HepG2 (cell line): ENCODE measurements around the gene GNAZ. TPM values are rescaled to one million over a fixed set of nuclear protein-coding genes. Genes with fewer than 3 reads are reported as not detected.

ENCODE experiments used
- ATAC-seq: fragments of 200-7000 bp; cut with Tn5 transposase; 3 replicates; pipeline ENCODE4 v1.9.1; 2020; ENCODE audit warnings: mild to moderate bottlenecking, moderate library complexity
- BruUV-seq: library from RNA; stranded (reverse); fragments of 400-500 nt; replicated peaks from 2 replicates; lab custom pipeline; 2021; lab: Mats Ljungman, UMichigan
- CTCF ChIA-PET: fragments of 300-600 bp; formaldehyde crosslinking; extraction: SDS; loops from one replicate; lab custom pipeline; 2021; ENCODE audit warnings: low total read pairs, inconsistent platforms, low intra/inter-chr PET ratio; lab: Yijun Ruan, JAX
- POLR2A ChIA-PET: fragments of 350-600 bp; sonication (Branson Sonifier 250); formaldehyde crosslinking; loops from one replicate; lab custom pipeline; 2020; ENCODE audit warnings: antibody characterized with exemption, inconsistent platforms; lab: Yijun Ruan, JAX
- DNase-seq: peaks from one replicate; pipeline ENCODE4 v3.0.0-alpha.2; 2015; ENCODE audit warnings: low spot score
- FAIRE-seq: peaks from 3 replicates; lab custom pipeline; 2011; peaks lifted over from hg19 to GRCh38; lab: Jason Lieb, UNC
- H2AFZ ChIP-seq: one replicate; pipeline ENCODE4 v1.6.1; 2011; ENCODE audit warnings: low read length, inconsistent platforms
- H3K27ac ChIP-seq: fragments of 300-600 bp; 3 replicates; pipeline ENCODE4 v1.8.0; 2011; ENCODE audit warnings: mixed run types, mild to moderate bottlenecking, mixed read lengths, low read length, inconsistent platforms; ENCODE audit not compliant: insufficient read depth; ENCODE audit errors: extremely low read length
- H3K27me3 ChIP-seq, 2 experiments: fragments of 200-600 bp in 1 of 2; 2 replicates in 1 of 2; 3 replicates in 1 of 2; pipeline versions ENCODE4 v1.6.0 to v1.8.0; 2011; ENCODE audit warnings: low read length in 2 of 2, mild to moderate bottlenecking in 2 of 2, moderate library complexity in 2 of 2, inconsistent platforms in 1 of 2; ENCODE audit not compliant: insufficient read depth in 2 of 2, control insufficient read depth in 1 of 2
- H3K36me3 ChIP-seq, 2 experiments: fragments of 200-600 bp in 1 of 2; replicated peaks in 1 of 2; 2 replicates in 1 of 2; 3 replicates in 1 of 2; pipeline versions ENCODE4 v1.5.1 to v1.8.0; 2011; ENCODE audit warnings: low read length in 2 of 2, inconsistent platforms in 1 of 2; ENCODE audit not compliant: insufficient read depth in 2 of 2, control insufficient read depth in 1 of 2
- H3K4me1 ChIP-seq: 2 replicates; pipeline ENCODE4 v1.5.1; 2012; ENCODE audit warnings: low read length, inconsistent platforms; ENCODE audit not compliant: insufficient read depth
- H3K4me2 ChIP-seq: 2 replicates; pipeline ENCODE4 v1.6.0; 2011; ENCODE audit warnings: low read depth, low read length, inconsistent platforms
- H3K4me3 ChIP-seq, 3 experiments: fragments of 200-600 bp in 1 of 3; sonication (generic), shearing (Covaris generic) in 1 of 3; replicated peaks in 1 of 3; 2 replicates each; pipeline ENCODE4 v1.5.1; 2011 to 2016; ENCODE audit warnings: low read length in 3 of 3, inconsistent platforms in 2 of 3, low read depth in 2 of 3, mild to moderate bottlenecking in 2 of 3, control low read depth in 1 of 3, mixed read lengths in 1 of 3; ENCODE audit not compliant: insufficient read depth in 1 of 3
- H3K79me2 ChIP-seq: one replicate; pipeline ENCODE4 v1.6.1; 2011; ENCODE audit warnings: low read length, inconsistent platforms; ENCODE audit not compliant: insufficient read depth
- H3K9ac ChIP-seq: 2 replicates; pipeline ENCODE4 v1.6.0; 2011; ENCODE audit warnings: mild to moderate bottlenecking, low read depth, low read length, inconsistent platforms; ENCODE audit not compliant: insufficient read depth
- H3K9me3 ChIP-seq: 2 replicates; pipeline ENCODE4 v1.5.1; 2012; ENCODE audit warnings: mild to moderate bottlenecking, low read length
- H4K20me1 ChIP-seq: 2 replicates; pipeline ENCODE4 v1.6.0; 2011; ENCODE audit warnings: inconsistent platforms, mild to moderate bottlenecking, low read length, moderate library complexity; ENCODE audit not compliant: insufficient read depth
- EZH2 ChIP-seq: conservative IDR thresholded peaks from 2 replicates; pipeline ENCODE4 v1.6.1; 2012; ENCODE audit warnings: mild to moderate bottlenecking, low read depth, low read length, moderate library complexity
- GTF2F1 ChIP-seq: fragments of 150-350 bp; IDR thresholded peaks from 2 replicates; pipeline ENCODE4 v1.6.1; 2014; ENCODE audit warnings: low read length
- LCORL ChIP-seq, 2 experiments: fragments of 450-650 bp in 1 of 2; sonication (generic) in 1 of 2; formaldehyde crosslinking in 1 of 2; IDR thresholded peaks; 2 replicates each; pipeline versions ENCODE4 v1.5.0 to v1.6.1; 2017 to 2020; ENCODE audit warnings: antibody characterized with exemption in 1 of 2, missing genetic modification reagents in 1 of 2
- MBD4 ChIP-seq: IDR thresholded peaks from 2 replicates; pipeline ENCODE4 v1.6.1; 2012; ENCODE audit warnings: low read length, inconsistent platforms, borderline replicate concordance
- MIER2 ChIP-seq: IDR thresholded peaks from 2 replicates; pipeline ENCODE4 v1.6.1; 2016; ENCODE audit warnings: missing biosample characterization, missing genetic modification reagents
- NR2F2 ChIP-seq: IDR thresholded peaks from 2 replicates; pipeline ENCODE4 v1.6.1; 2012; ENCODE audit warnings: low read depth, inconsistent platforms, borderline replicate concordance
- RFXANK ChIP-seq: IDR thresholded peaks from 2 replicates; pipeline ENCODE4 v1.6.1; 2016
- TBL1XR1 ChIP-seq: fragments of 150-350 bp; IDR thresholded peaks from 2 replicates; pipeline ENCODE4 v1.6.1; 2014; ENCODE audit warnings: borderline replicate concordance, low read length; ENCODE audit not compliant: partially characterized antibody
- ZBTB38 ChIP-seq: sonication (generic); formaldehyde crosslinking; IDR thresholded peaks from 2 replicates; pipeline ENCODE4 v1.5.1; 2020; ENCODE audit warnings: mild to moderate bottlenecking, missing genetic modification reagents
- ZIK1 ChIP-seq: sonication (generic); formaldehyde crosslinking; IDR thresholded peaks from 2 replicates; pipeline ENCODE4 v1.5.0; 2020; ENCODE audit warnings: mild to moderate bottlenecking, low read depth, missing genetic modification reagents, borderline replicate concordance
- ZKSCAN1 ChIP-seq: fragments of 150-350 bp; IDR thresholded peaks from 2 replicates; pipeline ENCODE4 v1.6.1; 2014; ENCODE audit warnings: low read length
- ZMYM3 ChIP-seq: sonication (generic); formaldehyde crosslinking; IDR thresholded peaks from 2 replicates; pipeline ENCODE4 v1.5.1; 2020; ENCODE audit warnings: mild to moderate bottlenecking, missing genetic modification reagents
- ZNF121 ChIP-seq: sonication (generic); formaldehyde crosslinking; IDR thresholded peaks from 2 replicates; pipeline ENCODE4 v1.5.0; 2020; ENCODE audit warnings: mild to moderate bottlenecking, missing genetic modification reagents
- ZNF230 ChIP-seq: sonication (generic); formaldehyde crosslinking; IDR thresholded peaks from 2 replicates; pipeline ENCODE4 v1.4.0; 2020; ENCODE audit warnings: mild to moderate bottlenecking, missing genetic modification reagents
- ZNF746 ChIP-seq: sonication (generic); formaldehyde crosslinking; IDR thresholded peaks from 2 replicates; pipeline ENCODE4 v1.8.0; 2022; ENCODE audit warnings: mild to moderate bottlenecking, missing genetic modification reagents
- WGBS: methylation state at CpG from one replicate; pipeline ENCODE4 v1.1.6; 2017; ENCODE audit warnings: low lambda C conversion rate; 5-methylcytosine and 5-hydroxymethylcytosine counted together
- in situ Hi-C: cut with HindIII; loops from 2 replicates; pipeline ENCODE4 v1.10.0; 2017; ENCODE audit warnings: low pct_unique_long_range_greater_than_20kb; ENCODE audit not compliant: extremely low pct_ligation_motif_present
- intact Hi-C: fragments of 100-400 bp; cut with micrococcal nuclease; formaldehyde crosslinking; loops from one replicate; pipeline ENCODE4 v1.10.0; 2022; ENCODE audit not compliant: unreplicated experiment
- polyA plus RNA-seq, 8 experiments: library from polyadenylated mRNA; depleted of rRNA in 3 of 8; stranded (reverse) in 7 of 8; unstranded in 1 of 8; fragments of >200 nt; fragmentation: Illumina TruSeq in 4 of 8; extraction: Trizol in 4 of 8; gene quantifications; 2 replicates each; pipeline versions ENCODE4 v1.2.1 to v1.2.3, GENCODE V29; 2011 to 2016; ENCODE audit warnings: low read depth in 4 of 8, missing spikeins in 1 of 8, mixed read lengths in 1 of 8; ENCODE audit not compliant: insufficient read depth in 1 of 8
- total RNA-seq, 5 experiments: library from RNA; depleted of rRNA; stranded (reverse); fragments of >200 nt; fragmentation: Illumina TruSeq; extraction: Trizol; gene quantifications; 2 replicates each; pipeline ENCODE4 v1.2.3, GENCODE V29; 2016; ENCODE audit warnings: low read depth in 1 of 5
- TF ChIP-seq, protein P1 (sequence below): sonication (generic); formaldehyde crosslinking; IDR thresholded peaks from 2 replicates; pipeline ENCODE4 v1.5.0; 2020; ENCODE audit warnings: missing genetic modification reagents, mild to moderate bottlenecking, borderline replicate concordance
- TF ChIP-seq, protein P2 (sequence below): sonication (generic); formaldehyde crosslinking; IDR thresholded peaks from 2 replicates; pipeline ENCODE4 v1.4.0; 2020; ENCODE audit warnings: missing genetic modification reagents
- TF ChIP-seq, protein P3 (sequence below): sonication (generic); formaldehyde crosslinking; IDR thresholded peaks from 2 replicates; pipeline ENCODE4 v1.8.1; 2023; ENCODE audit warnings: missing genetic modification reagents, inconsistent platforms, borderline replicate concordance
- TF ChIP-seq, protein P4 (sequence below): sonication (generic); formaldehyde crosslinking; conservative IDR thresholded peaks from 2 replicates; pipeline ENCODE4 v1.8.0; 2022; ENCODE audit warnings: mild to moderate bottlenecking, moderate library complexity, missing genetic modification reagents

GNAZ gene
- total and polyA plus RNA-seq, 2 of the 13 experiments (the other 11 are each of a cell fraction or from before 2014, with no cell fraction given): 11.4 to 22.3 TPM

DNA sequence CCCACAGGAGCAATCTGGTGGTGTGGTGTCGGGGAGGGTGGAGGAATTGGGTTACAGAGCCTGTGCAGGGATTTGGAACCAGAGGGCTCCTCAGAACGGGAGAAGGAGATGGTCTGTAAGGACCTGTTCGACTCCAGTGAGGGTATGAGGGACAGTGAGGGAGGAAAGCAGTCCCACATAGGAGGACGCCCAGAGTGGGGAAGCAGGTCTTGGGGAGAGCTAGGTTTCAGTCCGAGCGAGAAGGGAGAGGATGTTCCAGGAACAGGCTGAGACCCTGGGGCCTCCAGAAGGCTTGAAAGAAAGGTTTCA lies 32.0 kb upstream of the GNAZ start (continued):
- no peak for TF ChIP-seq ZIK1
- TF ChIP-seq TBL1XR1: no peak
- TF ChIP-seq MBD4: no peak
- no peak for TF ChIP-seq MIER2 (CRISPR knock-in tag)
- TF ChIP-seq LCORL (IDR thresholded peaks at IDR 0.05): no peak
- TF ChIP-seq LCORL (CRISPR knock-in tag; IDR thresholded peaks at IDR 0.05): no peak
- TF ChIP-seq ZBTB38 (CRISPR knock-in tag): no peak
- TF ChIP-seq RFXANK (CRISPR knock-in tag): no peak

DNA sequence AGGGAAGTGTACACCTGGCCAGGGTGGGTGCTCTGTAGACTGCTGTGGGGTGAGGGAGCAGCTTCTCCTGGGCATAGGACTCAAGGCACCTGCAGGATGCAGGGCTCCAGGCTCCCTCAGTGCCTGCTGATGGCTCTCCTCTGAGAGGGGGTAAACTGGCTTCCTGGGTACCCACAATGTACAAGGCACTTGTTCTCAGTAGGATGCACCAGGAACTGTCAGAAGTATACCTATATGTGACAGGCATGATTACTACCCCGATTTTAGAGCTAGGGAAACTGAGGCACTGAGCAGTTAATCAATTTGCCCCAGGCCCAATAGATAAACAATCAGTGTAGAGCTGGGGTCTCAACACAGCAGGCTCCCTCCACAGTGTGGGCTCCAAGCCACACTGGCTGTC lies 31.4 kb upstream of the GNAZ start:
- no peak overlapping the region for H2AFZ ChIP-seq
- peaks cover 26% of the 10 kb centered on the region for H3K4me1 ChIP-seq
- H3K79me2 ChIP-seq: no peaks in the 10 kb centered on the region
- H3K9ac ChIP-seq: no peak overlapping the region
- H3K9me3 ChIP-seq: no peaks in the 10 kb centered on the region
- H3K4me2 ChIP-seq: no peak overlapping the region
- in situ Hi-C loops: no loop called here
- DNase-seq: no peak
- FAIRE-seq: no peak
- no peaks in the 10 kb centered on the region for H4K20me1 ChIP-seq
- ChIA-PET POLR2A (no interaction called here), CTCF (no interaction called here)
- no peaks in the 10 kb centered on the region for H3K36me3 ChIP-seq
- H3K27me3 ChIP-seq: peaks cover 2 to 37% of the 10 kb centered on the region in 2 experiments; a peak in 3 of 5 replicates
- no CpG with 5 or more reads among the region's 1 CpG for WGBS
- H3K4me3 ChIP-seq: no peak overlapping the region
- intact Hi-C loops: no loop called here
- BruUV-seq: no TSS peak
- ATAC-seq: no peak
- no peak overlapping the region for H3K27ac ChIP-seq
- TF ChIP-seq GTF2F1 (no peak), ZNF230 (no peak), EZH2 (no peak), MIER2 (CRISPR knock-in tag) (no peak), ZMYM3 (no peak), ZKSCAN1 (no peak), NR2F2 (no peak), ZNF746 (CRISPR knock-in tag) (no peak), ZNF121 (CRISPR knock-in tag) (no peak)
- TF ChIP-seq, protein P1, sequence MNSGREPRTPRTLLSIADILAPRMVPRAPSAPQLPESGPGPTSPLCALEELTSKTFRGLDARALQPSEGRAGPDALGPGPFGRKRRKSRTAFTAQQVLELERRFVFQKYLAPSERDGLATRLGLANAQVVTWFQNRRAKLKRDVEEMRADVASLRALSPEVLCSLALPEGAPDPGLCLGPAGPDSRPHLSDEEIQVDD: no peak
- TF ChIP-seq, protein P2, sequence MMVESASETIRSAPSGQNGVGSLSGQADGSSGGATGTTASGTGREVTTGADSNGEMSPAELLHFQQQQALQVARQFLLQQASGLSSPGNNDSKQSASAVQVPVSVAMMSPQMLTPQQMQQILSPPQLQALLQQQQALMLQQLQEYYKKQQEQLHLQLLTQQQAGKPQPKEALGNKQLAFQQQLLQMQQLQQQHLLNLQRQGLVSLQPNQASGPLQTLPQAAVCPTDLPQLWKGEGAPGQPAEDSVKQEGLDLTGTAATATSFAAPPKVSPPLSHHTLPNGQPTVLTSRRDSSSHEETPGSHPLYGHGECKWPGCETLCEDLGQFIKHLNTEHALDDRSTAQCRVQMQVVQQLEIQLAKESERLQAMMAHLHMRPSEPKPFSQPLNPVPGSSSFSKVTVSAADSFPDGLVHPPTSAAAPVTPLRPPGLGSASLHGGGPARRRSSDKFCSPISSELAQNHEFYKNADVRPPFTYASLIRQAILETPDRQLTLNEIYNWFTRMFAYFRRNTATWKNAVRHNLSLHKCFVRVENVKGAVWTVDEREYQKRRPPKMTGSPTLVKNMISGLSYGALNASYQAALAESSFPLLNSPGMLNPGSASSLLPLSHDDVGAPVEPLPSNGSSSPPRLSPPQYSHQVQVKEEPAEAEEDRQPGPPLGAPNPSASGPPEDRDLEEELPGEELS (CRISPR knock-in tag): no peak
- TF ChIP-seq, protein P3, sequence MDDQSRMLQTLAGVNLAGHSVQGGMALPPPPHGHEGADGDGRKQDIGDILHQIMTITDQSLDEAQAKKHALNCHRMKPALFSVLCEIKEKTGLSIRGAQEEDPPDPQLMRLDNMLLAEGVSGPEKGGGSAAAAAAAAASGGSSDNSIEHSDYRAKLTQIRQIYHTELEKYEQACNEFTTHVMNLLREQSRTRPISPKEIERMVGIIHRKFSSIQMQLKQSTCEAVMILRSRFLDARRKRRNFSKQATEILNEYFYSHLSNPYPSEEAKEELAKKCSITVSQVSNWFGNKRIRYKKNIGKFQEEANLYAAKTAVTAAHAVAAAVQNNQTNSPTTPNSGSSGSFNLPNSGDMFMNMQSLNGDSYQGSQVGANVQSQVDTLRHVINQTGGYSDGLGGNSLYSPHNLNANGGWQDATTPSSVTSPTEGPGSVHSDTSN (CRISPR knock-in tag): no peak
- TF ChIP-seq, protein P4, sequence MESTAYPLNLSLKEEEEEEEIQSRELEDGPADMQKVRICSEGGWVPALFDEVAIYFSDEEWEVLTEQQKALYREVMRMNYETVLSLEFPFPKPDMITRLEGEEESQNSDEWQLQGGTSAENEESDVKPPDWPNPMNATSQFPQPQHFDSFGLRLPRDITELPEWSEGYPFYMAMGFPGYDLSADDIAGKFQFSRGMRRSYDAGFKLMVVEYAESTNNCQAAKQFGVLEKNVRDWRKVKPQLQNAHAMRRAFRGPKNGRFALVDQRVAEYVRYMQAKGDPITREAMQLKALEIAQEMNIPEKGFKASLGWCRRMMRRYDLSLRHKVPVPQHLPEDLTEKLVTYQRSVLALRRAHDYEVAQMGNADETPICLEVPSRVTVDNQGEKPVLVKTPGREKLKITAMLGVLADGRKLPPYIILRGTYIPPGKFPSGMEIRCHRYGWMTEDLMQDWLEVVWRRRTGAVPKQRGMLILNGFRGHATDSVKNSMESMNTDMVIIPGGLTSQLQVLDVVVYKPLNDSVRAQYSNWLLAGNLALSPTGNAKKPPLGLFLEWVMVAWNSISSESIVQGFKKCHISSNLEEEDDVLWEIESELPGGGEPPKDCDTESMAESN (CRISPR knock-in tag): no peak
